HepG2 (cell line): Measurements from ENCODE around the gene FAM199X. TPM values are rescaled to one million over a fixed set of nuclear protein-coding genes. Genes with fewer than 3 reads are reported as not detected.

Experiments used
- ATAC-seq: fragments of 200-7000 bp; cut with Tn5 transposase; 3 replicates; pipeline ENCODE4 v1.9.1; 2020; ENCODE audit warnings: mild to moderate bottlenecking, moderate library complexity
- BruUV-seq: library from RNA; stranded (reverse); fragments of 400-500 nt; replicated peaks from 2 replicates; lab custom pipeline; 2021; lab: Mats Ljungman, UMichigan
- CTCF ChIA-PET: fragments of 300-600 bp; formaldehyde crosslinking; extraction: SDS; loops from one replicate; lab custom pipeline; 2021; ENCODE audit warnings: low total read pairs, inconsistent platforms, low intra/inter-chr PET ratio; lab: Yijun Ruan, JAX
- POLR2A ChIA-PET: fragments of 350-600 bp; sonication (Branson Sonifier 250); formaldehyde crosslinking; loops from one replicate; lab custom pipeline; 2020; ENCODE audit warnings: antibody characterized with exemption, inconsistent platforms; lab: Yijun Ruan, JAX
- DNase-seq: peaks from one replicate; pipeline ENCODE4 v3.0.0-alpha.2; 2015; ENCODE audit warnings: low spot score
- FAIRE-seq: peaks from 3 replicates; lab custom pipeline; 2011; peaks lifted over from hg19 to GRCh38; lab: Jason Lieb, UNC
- H2AFZ ChIP-seq: one replicate; pipeline ENCODE4 v1.6.1; 2011; ENCODE audit warnings: low read length, inconsistent platforms
- H3K27ac ChIP-seq: fragments of 300-600 bp; 3 replicates; pipeline ENCODE4 v1.8.0; 2011; ENCODE audit warnings: mixed run types, mild to moderate bottlenecking, mixed read lengths, low read length, inconsistent platforms; ENCODE audit not compliant: insufficient read depth; ENCODE audit errors: extremely low read length
- H3K27me3 ChIP-seq, 2 experiments: fragments of 200-600 bp in 1 of 2; 2 replicates in 1 of 2; 3 replicates in 1 of 2; pipeline versions ENCODE4 v1.6.0 to v1.8.0; 2011; ENCODE audit warnings: low read length in 2 of 2, mild to moderate bottlenecking in 2 of 2, moderate library complexity in 2 of 2, inconsistent platforms in 1 of 2; ENCODE audit not compliant: insufficient read depth in 2 of 2, control insufficient read depth in 1 of 2
- H3K36me3 ChIP-seq, 2 experiments: fragments of 200-600 bp in 1 of 2; replicated peaks in 1 of 2; 2 replicates in 1 of 2; 3 replicates in 1 of 2; pipeline versions ENCODE4 v1.5.1 to v1.8.0; 2011; ENCODE audit warnings: low read length in 2 of 2, inconsistent platforms in 1 of 2; ENCODE audit not compliant: insufficient read depth in 2 of 2, control insufficient read depth in 1 of 2
- H3K4me1 ChIP-seq: 2 replicates; pipeline ENCODE4 v1.5.1; 2012; ENCODE audit warnings: low read length, inconsistent platforms; ENCODE audit not compliant: insufficient read depth
- H3K4me2 ChIP-seq: 2 replicates; pipeline ENCODE4 v1.6.0; 2011; ENCODE audit warnings: low read depth, low read length, inconsistent platforms
- H3K4me3 ChIP-seq, 3 experiments: fragments of 200-600 bp in 1 of 3; sonication (generic), shearing (Covaris generic) in 1 of 3; replicated peaks in 1 of 3; 2 replicates each; pipeline ENCODE4 v1.5.1; 2011 to 2016; ENCODE audit warnings: low read length in 3 of 3, inconsistent platforms in 2 of 3, low read depth in 2 of 3, mild to moderate bottlenecking in 2 of 3, control low read depth in 1 of 3, mixed read lengths in 1 of 3; ENCODE audit not compliant: insufficient read depth in 1 of 3
- H3K79me2 ChIP-seq: one replicate; pipeline ENCODE4 v1.6.1; 2011; ENCODE audit warnings: low read length, inconsistent platforms; ENCODE audit not compliant: insufficient read depth
- H3K9ac ChIP-seq: 2 replicates; pipeline ENCODE4 v1.6.0; 2011; ENCODE audit warnings: mild to moderate bottlenecking, low read depth, low read length, inconsistent platforms; ENCODE audit not compliant: insufficient read depth
- H3K9me3 ChIP-seq: 2 replicates; pipeline ENCODE4 v1.5.1; 2012; ENCODE audit warnings: mild to moderate bottlenecking, low read length
- H4K20me1 ChIP-seq: 2 replicates; pipeline ENCODE4 v1.6.0; 2011; ENCODE audit warnings: inconsistent platforms, mild to moderate bottlenecking, low read length, moderate library complexity; ENCODE audit not compliant: insufficient read depth
- ASH2L ChIP-seq: fragments of 300-600, 200-600 bp; sonication (generic); IDR thresholded peaks from 2 replicates; pipeline ENCODE4 v1.7.0; 2017; ENCODE audit warnings: low read depth, mild to moderate bottlenecking, moderate library complexity, mixed read lengths, low read length; ENCODE audit not compliant: insufficient read length
- ATF7-NPFF ChIP-seq: sonication (generic); formaldehyde crosslinking; IDR thresholded peaks from 2 replicates; pipeline ENCODE4 v1.8.1; 2023; ENCODE audit warnings: mild to moderate bottlenecking, low read depth, missing genetic modification reagents, moderate library complexity
- CC2D1A ChIP-seq: sonication (generic); formaldehyde crosslinking; IDR thresholded peaks from 2 replicates; pipeline ENCODE4 v1.8.1; 2023; ENCODE audit warnings: mild to moderate bottlenecking, missing genetic modification reagents
- CENPX ChIP-seq: sonication (generic); formaldehyde crosslinking; IDR thresholded peaks from 2 replicates; pipeline ENCODE4 v1.9.0; 2021; ENCODE audit warnings: mild to moderate bottlenecking, missing genetic modification reagents, moderate library complexity
- ELF4 ChIP-seq: sonication (generic); formaldehyde crosslinking; IDR thresholded peaks from 2 replicates; pipeline ENCODE4 v1.5.0; 2020; ENCODE audit warnings: missing genetic modification reagents, mild to moderate bottlenecking, moderate library complexity, borderline replicate concordance
- ISX ChIP-seq: sonication (generic); formaldehyde crosslinking; conservative IDR thresholded peaks from 2 replicates; pipeline ENCODE4 v1.5.0; 2020; ENCODE audit warnings: missing genetic modification reagents
- LCORL ChIP-seq, 2 experiments: fragments of 450-650 bp in 1 of 2; sonication (generic) in 1 of 2; formaldehyde crosslinking in 1 of 2; IDR thresholded peaks; 2 replicates each; pipeline versions ENCODE4 v1.5.0 to v1.6.1; 2017 to 2020; ENCODE audit warnings: antibody characterized with exemption in 1 of 2, missing genetic modification reagents in 1 of 2
- POGZ ChIP-seq: sonication (generic); formaldehyde crosslinking; IDR thresholded peaks from 2 replicates; pipeline ENCODE4 v1.4.0; 2020; ENCODE audit warnings: mild to moderate bottlenecking, missing genetic modification reagents
- XRCC5 ChIP-seq: fragments of 200-400 bp; formaldehyde crosslinking; optimal IDR thresholded peaks from 2 replicates; pipeline ENCODE3; 2017; ENCODE audit warnings: mild to moderate bottlenecking, low read length
- ZNF224 ChIP-seq: sonication (generic); formaldehyde crosslinking; IDR thresholded peaks from 2 replicates; pipeline ENCODE4 v1.5.0; 2020; ENCODE audit warnings: mild to moderate bottlenecking, missing genetic modification reagents
- ZSCAN30 ChIP-seq: sonication (generic); formaldehyde crosslinking; IDR thresholded peaks from 2 replicates; pipeline ENCODE4 v1.5.0; 2020; ENCODE audit warnings: mild to moderate bottlenecking, missing genetic modification reagents
- WGBS: methylation state at CpG from one replicate; pipeline ENCODE4 v1.1.6; 2017; ENCODE audit warnings: low lambda C conversion rate; 5-methylcytosine and 5-hydroxymethylcytosine counted together
- in situ Hi-C: cut with HindIII; loops from 2 replicates; pipeline ENCODE4 v1.10.0; 2017; ENCODE audit warnings: low pct_unique_long_range_greater_than_20kb; ENCODE audit not compliant: extremely low pct_ligation_motif_present
- intact Hi-C: fragments of 100-400 bp; cut with micrococcal nuclease; formaldehyde crosslinking; loops from one replicate; pipeline ENCODE4 v1.10.0; 2022; ENCODE audit not compliant: unreplicated experiment
- polyA plus RNA-seq, 8 experiments: library from polyadenylated mRNA; depleted of rRNA in 3 of 8; stranded (reverse) in 7 of 8; unstranded in 1 of 8; fragments of >200 nt; fragmentation: Illumina TruSeq in 4 of 8; extraction: Trizol in 4 of 8; gene quantifications; 2 replicates each; pipeline versions ENCODE4 v1.2.1 to v1.2.3, GENCODE V29; 2011 to 2016; ENCODE audit warnings: low read depth in 4 of 8, missing spikeins in 1 of 8, mixed read lengths in 1 of 8; ENCODE audit not compliant: insufficient read depth in 1 of 8
- total RNA-seq, 5 experiments: library from RNA; depleted of rRNA; stranded (reverse); fragments of >200 nt; fragmentation: Illumina TruSeq; extraction: Trizol; gene quantifications; 2 replicates each; pipeline ENCODE4 v1.2.3, GENCODE V29; 2016; ENCODE audit warnings: low read depth in 1 of 5
- TF ChIP-seq, protein P1 (sequence below): sonication (generic); formaldehyde crosslinking; IDR thresholded peaks from 2 replicates; pipeline ENCODE4 v1.4.0; 2020; ENCODE audit warnings: mild to moderate bottlenecking, missing genetic modification reagents

Gene FAM199X
- total and polyA plus RNA-seq, 2 of the 13 experiments (the other 11 are each of a cell fraction or from before 2014, with no cell fraction given), result 5.1 to 18.0 TPM

DNA sequence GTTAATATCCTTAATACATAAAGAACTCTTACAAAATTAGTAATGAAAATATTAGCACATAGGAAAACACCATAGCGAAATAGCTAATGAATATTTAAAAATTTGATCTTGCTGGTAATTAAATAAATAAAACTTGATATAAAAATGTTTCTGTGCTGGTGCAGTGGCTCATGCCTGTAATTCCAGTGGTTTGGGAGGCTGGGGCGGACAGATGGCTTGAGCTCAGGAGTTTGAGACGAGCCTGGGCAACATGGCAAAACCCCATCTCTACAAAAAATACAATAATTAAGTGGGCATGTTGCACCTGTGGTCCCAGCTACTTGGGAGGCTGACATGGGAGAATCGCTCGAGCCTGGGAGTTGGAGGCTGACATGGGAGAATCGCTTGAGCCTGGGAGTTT, 7.6 kb downstream of the FAM199X start (continued):
- TF ChIP-seq, protein P1, sequence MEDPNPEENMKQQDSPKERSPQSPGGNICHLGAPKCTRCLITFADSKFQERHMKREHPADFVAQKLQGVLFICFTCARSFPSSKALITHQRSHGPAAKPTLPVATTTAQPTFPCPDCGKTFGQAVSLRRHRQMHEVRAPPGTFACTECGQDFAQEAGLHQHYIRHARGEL (CRISPR knock-in tag), result no peak

DNA sequence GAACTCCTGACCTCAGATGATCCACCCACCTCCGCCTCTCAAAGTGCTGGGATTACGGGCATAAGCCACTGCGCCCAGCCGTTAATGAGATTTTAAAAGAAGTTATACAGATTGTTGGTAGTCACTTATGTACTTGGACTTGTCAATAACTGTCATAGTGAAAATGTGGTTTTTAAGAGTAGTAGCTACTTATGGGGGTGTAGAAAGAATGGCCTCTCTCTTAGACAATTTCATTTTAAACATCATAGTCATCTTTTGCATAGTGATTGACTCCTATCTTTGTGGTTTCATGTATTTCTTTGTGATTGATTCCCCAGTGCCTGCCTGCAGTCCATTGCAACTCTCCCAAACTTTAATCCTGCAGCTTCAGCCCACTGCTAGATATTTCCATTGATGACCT, 17.4 kb downstream of the FAM199X start:
- peaks cover 2% of the 10 kb centered on the region for H3K79me2 ChIP-seq
- H2AFZ ChIP-seq, result no peak overlapping the region
- FAIRE-seq (no peak), ATAC-seq (no peak), DNase-seq (no peak)
- H3K4me1 ChIP-seq, result no peaks in the 10 kb centered on the region
- BruUV-seq, result no TSS peak
- H3K36me3 ChIP-seq, result peaks cover 1 to 11% of the 10 kb centered on the region in 2 experiments; a peak in 2 of 5 replicates
- TF ChIP-seq ATF7-NPFF (CRISPR knock-in tag), result no peak
- TF ChIP-seq LCORL (IDR thresholded peaks at IDR 0.05), result no peak
- TF ChIP-seq LCORL (CRISPR knock-in tag; IDR thresholded peaks at IDR 0.05), result no peak
- TF ChIP-seq ASH2L, result no peak
- TF ChIP-seq CENPX (CRISPR knock-in tag), result no peak
- no peak for TF ChIP-seq CC2D1A
- no peak for TF ChIP-seq ISX (CRISPR knock-in tag)
- TF ChIP-seq ZSCAN30, result no peak
- no peak for TF ChIP-seq ELF4 (CRISPR knock-in tag)
- TF ChIP-seq ZNF224 (CRISPR knock-in tag), result no peak
- no peak for TF ChIP-seq POGZ (CRISPR knock-in tag)
- TF ChIP-seq XRCC5, result no peak
- WGBS, result 100% methylated on average over 4 of the region's 4 CpGs
- no peaks in the 10 kb centered on the region for H4K20me1 ChIP-seq
- ChIA-PET CTCF (no interaction called here), POLR2A (no interaction called here)
- H3K9ac ChIP-seq, result no peak overlapping the region
- intact Hi-C loops, result no loop called here
- H3K27me3 ChIP-seq, result no peaks in the 10 kb centered on the region
- no peak overlapping the region for H3K4me3 ChIP-seq
- H3K9me3 ChIP-seq, result no peaks in the 10 kb centered on the region
- no peak overlapping the region for H3K27ac ChIP-seq
- in situ Hi-C loops, result no loop called here
- H3K4me2 ChIP-seq, result no peak overlapping the region
